ENCODE results near the gene COL23A1. TPM values are rescaled to one million over a fixed set of nuclear protein-coding genes. Genes with fewer than 3 reads are reported as not detected.

The COL23A1 gene
- total RNA-seq, 1 experiment from 2014 or later = not detected

DNA sequence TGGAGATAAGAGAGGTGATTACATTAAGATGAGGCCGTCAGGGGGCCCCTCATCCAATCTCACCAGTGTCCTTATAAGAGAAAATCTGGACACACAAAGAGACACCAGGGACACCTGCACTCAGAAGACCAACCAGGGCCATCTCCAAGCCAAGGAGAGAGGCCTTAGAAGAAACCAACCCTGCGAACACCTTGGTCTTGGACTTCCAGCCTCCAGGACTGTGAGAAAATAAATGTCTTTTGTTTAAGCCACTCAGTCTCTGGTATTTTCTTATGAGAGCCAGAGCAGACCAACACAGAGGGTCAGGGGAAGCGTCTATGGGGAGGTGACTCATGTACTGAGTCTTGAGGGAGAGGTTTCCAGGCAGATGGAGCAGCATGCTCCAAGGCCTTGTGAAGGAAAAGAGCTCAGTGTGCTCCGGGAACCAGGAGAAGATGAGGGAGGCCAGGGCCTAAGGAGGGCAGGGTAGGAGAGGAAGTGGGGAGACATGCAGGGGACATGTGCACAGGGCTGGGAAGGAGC lies 363.0 kb downstream of the COL23A1 start:
- Histone ChIP-seq H3K4me3 (ENCODE audit: low read depth, low read length, poor library complexity, severe bottlenecking) (no peak overlapping the region), H3K4me1 (ENCODE audit: insufficient read depth, low read length, poor library complexity, severe bottlenecking) (peaks cover 7% of the 10 kb centered on the region), H3K27me3 (replicated peaks; ENCODE audit: insufficient read depth, low read depth, low read length, poor library complexity) (no peaks in the 10 kb centered on the region), H3K27ac (ENCODE audit: low read depth, low read length, poor library complexity, severe bottlenecking) (no peak overlapping the region), H3K36me3 (ENCODE audit: insufficient read depth, low read length, poor library complexity, severe bottlenecking) (peaks cover 9% of the 10 kb centered on the region), H3K9me3 (ENCODE audit: low read depth, low read length, poor library complexity, severe bottlenecking) (no peaks in the 10 kb centered on the region)
- CTCF ChIA-PET = no interaction called here
- no peak for DNase-seq (ENCODE audit: low spot score)
- POLR2A ChIA-PET (ENCODE audit: low non-redundant PET) = no interaction called here
- BruUV-seq (replicated peaks) = no TSS peak
- intact Hi-C loops (cut with micrococcal nuclease; ENCODE audit: unreplicated experiment) = no loop called here
- no peak for TF ChIP-seq EZH2 (IDR thresholded peaks at IDR 0.05; ENCODE audit: borderline replicate concordance, low read depth, low read length, poor library complexity, severe bottlenecking)
- TF ChIP-seq, protein P1, sequence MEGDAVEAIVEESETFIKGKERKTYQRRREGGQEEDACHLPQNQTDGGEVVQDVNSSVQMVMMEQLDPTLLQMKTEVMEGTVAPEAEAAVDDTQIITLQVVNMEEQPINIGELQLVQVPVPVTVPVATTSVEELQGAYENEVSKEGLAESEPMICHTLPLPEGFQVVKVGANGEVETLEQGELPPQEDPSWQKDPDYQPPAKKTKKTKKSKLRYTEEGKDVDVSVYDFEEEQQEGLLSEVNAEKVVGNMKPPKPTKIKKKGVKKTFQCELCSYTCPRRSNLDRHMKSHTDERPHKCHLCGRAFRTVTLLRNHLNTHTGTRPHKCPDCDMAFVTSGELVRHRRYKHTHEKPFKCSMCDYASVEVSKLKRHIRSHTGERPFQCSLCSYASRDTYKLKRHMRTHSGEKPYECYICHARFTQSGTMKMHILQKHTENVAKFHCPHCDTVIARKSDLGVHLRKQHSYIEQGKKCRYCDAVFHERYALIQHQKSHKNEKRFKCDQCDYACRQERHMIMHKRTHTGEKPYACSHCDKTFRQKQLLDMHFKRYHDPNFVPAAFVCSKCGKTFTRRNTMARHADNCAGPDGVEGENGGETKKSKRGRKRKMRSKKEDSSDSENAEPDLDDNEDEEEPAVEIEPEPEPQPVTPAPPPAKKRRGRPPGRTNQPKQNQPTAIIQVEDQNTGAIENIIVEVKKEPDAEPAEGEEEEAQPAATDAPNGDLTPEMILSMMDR (conservative IDR thresholded peaks at IDR 0.05; ENCODE audit: low read depth, low read length) = no peak

DNA sequence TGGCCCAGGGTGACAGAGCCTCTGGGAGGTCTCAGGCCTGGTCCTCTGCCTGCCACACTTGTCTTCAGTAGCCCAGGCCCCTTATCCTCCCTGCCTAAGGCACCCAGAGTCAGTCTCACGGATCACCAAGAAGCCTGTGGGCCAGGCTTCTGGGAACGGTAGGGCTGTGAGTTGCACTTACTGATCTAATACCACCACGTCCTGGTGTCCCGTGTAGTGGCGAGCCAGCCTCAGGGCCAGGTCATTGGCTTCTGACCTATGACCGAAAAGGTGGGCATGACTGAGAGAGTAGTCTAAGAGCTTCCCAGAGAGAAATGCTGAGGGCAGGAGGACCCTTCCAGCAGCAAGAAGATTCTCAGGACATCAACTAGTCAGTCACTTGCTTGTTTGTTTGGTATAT lies 365.0 kb downstream of the COL23A1 start:
- no peak for DNase-seq (ENCODE audit: low spot score)
- no peak overlapping the region for H3K27ac ChIP-seq (ENCODE audit: low read depth, low read length, poor library complexity, severe bottlenecking)
- POLR2A ChIA-PET (ENCODE audit: low non-redundant PET) = no interaction called here
- no peak overlapping the region for H3K4me3 ChIP-seq (ENCODE audit: low read depth, low read length, poor library complexity, severe bottlenecking)
- BruUV-seq (replicated peaks) = no TSS peak
- no peak for TF ChIP-seq EZH2 (IDR thresholded peaks at IDR 0.05; ENCODE audit: borderline replicate concordance, low read depth, low read length, poor library complexity, severe bottlenecking)
- TF ChIP-seq, protein P1 (conservative IDR thresholded peaks at IDR 0.05; ENCODE audit: low read depth, low read length) = no peak
- no peaks in the 10 kb centered on the region for H3K27me3 ChIP-seq (replicated peaks; ENCODE audit: insufficient read depth, low read depth, low read length, poor library complexity)
- H3K36me3 ChIP-seq (ENCODE audit: insufficient read depth, low read length, poor library complexity, severe bottlenecking) = peaks cover 9% of the 10 kb centered on the region
- no peaks in the 10 kb centered on the region for H3K9me3 ChIP-seq (ENCODE audit: low read depth, low read length, poor library complexity, severe bottlenecking)
- CTCF ChIA-PET = no interaction called here
- intact Hi-C loops (cut with micrococcal nuclease; ENCODE audit: unreplicated experiment) = no loop called here
- H3K4me1 ChIP-seq (ENCODE audit: insufficient read depth, low read length, poor library complexity, severe bottlenecking) = no peaks in the 10 kb centered on the region

DNA sequence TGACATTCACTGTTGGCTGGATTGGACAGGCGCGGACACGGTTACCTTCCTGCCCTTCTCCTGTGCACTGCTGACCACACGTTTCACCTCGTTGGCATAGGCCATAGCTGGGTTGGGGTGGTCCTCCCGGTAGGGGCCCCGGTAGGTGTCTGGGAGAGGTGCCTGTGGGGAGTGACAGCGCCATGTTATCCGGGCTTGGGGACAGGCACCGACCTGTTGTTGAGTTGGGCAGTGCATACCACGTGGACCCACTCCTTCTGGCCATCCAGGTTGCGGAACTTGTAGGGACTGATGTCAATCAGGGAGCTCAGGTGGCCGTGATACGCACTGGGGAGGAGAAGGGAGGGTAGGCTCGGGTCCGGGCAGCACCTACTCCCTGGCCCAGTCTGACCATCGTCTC lies 365.8 kb downstream of the COL23A1 start:
- intact Hi-C loops (cut with micrococcal nuclease; ENCODE audit: unreplicated experiment) = no loop called here

More for the DNA sequence above, 365.8 kb downstream of the COL23A1 start:
- Histone ChIP-seq H3K27me3 (replicated peaks; ENCODE audit: insufficient read depth, low read depth, low read length, poor library complexity) (no peaks in the 10 kb centered on the region), H3K4me3 (ENCODE audit: low read depth, low read length, poor library complexity, severe bottlenecking) (no peak overlapping the region), H3K4me1 (ENCODE audit: insufficient read depth, low read length, poor library complexity, severe bottlenecking) (no peaks in the 10 kb centered on the region), H3K36me3 (ENCODE audit: insufficient read depth, low read length, poor library complexity, severe bottlenecking) (peaks cover under 1% of the 10 kb centered on the region), H3K27ac (ENCODE audit: low read depth, low read length, poor library complexity, severe bottlenecking) (no peak overlapping the region), H3K9me3 (ENCODE audit: low read depth, low read length, poor library complexity, severe bottlenecking) (no peaks in the 10 kb centered on the region)
- POLR2A ChIA-PET (ENCODE audit: low non-redundant PET) = interaction anchor here (1.0 kb wide), 1 partner anchor 149 kb away, joined by 4 read pairs; no protein-coding TSS in a partner anchor
- no peak for TF ChIP-seq EZH2 (IDR thresholded peaks at IDR 0.05; ENCODE audit: borderline replicate concordance, low read depth, low read length, poor library complexity, severe bottlenecking)
- TF ChIP-seq, protein P1 (conservative IDR thresholded peaks at IDR 0.05; ENCODE audit: low read depth, low read length) = no peak
- no peak for DNase-seq (ENCODE audit: low spot score)
- no TSS peak for BruUV-seq (replicated peaks)
- CTCF ChIA-PET = no interaction called here
